ENCODE data around the gene RMRP.
A peak's percentile ranks its signal among the peaks of the same experiment; 100 is the strongest.

RMRP gene

DNA sequence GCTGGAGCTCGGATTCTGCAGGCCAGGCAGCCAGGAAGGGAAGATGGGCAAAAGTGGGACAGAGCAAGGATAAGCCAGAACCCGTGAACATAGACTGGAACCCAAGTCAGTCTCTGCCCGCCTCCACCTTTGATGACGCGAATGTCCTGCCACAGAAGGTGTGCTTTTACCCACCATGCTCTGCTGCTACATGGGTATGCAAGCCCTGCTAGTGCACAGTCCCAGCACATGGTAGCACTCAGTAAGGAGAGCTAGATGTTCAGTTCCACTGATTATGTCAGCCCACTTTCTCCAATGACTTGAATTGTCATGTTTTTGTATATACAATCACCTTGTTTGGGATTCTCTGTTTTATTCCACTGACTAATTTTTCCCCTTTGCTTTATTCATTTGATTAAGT, 28.2 kb downstream of the RMRP start:
- no peak overlapping the region for H3K4me3 ChIP-seq (ENCODE audit: low read depth, low read length)
- TF ChIP-seq, protein P1, sequence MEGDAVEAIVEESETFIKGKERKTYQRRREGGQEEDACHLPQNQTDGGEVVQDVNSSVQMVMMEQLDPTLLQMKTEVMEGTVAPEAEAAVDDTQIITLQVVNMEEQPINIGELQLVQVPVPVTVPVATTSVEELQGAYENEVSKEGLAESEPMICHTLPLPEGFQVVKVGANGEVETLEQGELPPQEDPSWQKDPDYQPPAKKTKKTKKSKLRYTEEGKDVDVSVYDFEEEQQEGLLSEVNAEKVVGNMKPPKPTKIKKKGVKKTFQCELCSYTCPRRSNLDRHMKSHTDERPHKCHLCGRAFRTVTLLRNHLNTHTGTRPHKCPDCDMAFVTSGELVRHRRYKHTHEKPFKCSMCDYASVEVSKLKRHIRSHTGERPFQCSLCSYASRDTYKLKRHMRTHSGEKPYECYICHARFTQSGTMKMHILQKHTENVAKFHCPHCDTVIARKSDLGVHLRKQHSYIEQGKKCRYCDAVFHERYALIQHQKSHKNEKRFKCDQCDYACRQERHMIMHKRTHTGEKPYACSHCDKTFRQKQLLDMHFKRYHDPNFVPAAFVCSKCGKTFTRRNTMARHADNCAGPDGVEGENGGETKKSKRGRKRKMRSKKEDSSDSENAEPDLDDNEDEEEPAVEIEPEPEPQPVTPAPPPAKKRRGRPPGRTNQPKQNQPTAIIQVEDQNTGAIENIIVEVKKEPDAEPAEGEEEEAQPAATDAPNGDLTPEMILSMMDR (conservative IDR thresholded peaks at IDR 0.05; ENCODE audit: low read depth, low read length): no peak
- no peak for DNase-seq (ENCODE audit: low read depth)

DNA sequence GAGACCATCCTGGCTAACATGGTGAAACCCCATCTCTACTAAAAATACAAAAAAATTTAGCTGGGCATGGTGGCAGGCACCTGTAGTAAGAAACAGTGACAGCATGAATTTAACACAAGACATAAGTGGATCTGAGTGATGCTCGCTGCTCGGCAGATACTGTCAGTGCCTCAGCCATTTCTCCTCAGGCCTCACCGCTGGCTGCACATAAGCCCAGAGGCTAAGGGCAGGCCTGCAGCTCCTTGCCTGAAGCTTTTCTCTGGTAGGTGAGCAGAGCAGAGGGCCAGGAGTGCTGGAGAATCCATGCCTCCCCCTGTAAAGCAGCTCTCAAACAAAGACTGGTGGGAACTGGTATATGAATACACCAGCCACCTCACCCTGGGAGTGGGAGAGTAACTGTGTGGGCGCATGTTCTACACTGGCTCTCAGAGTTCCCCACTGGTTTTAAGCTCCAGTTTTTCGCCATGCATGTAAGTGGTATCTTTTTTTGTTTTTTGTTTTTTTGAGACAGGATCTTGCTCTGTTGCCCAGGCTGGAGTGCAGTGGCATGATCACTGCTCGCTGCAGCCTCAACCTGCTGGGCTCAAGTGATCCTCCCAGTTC, 29.3 kb downstream of the RMRP start:
- DNase-seq (ENCODE audit: low read depth): no peak
- TF ChIP-seq, protein P1 (conservative IDR thresholded peaks at IDR 0.05; ENCODE audit: low read depth, low read length): no peak
- H3K4me3 ChIP-seq (ENCODE audit: low read depth, low read length): no peak overlapping the region

DNA sequence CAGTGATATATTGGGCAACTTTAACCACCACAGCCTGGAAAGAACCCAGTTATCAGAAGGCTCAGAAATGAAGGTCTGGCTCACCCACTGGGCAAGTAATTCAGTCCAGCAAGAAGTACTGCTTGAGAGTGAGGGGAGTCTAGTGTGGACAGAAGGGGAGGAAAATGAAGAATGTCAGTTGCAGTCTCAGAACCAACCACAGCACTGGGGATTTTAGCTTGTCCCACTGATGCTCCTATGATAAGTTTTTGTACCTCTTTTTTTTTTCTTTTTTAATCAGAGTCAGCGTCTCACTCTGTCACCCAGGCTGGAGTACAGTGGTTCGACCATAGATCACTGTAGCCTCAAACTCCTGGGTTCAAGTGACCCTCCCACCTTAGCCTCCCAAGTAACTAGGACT, 30.2 kb downstream of the RMRP start:
- TF ChIP-seq, protein P1 (conservative IDR thresholded peaks at IDR 0.05; ENCODE audit: low read depth, low read length): no peak
- H3K4me3 ChIP-seq (ENCODE audit: low read depth, low read length): no peak overlapping the region
- DNase-seq (ENCODE audit: low read depth): no peak

DNA sequence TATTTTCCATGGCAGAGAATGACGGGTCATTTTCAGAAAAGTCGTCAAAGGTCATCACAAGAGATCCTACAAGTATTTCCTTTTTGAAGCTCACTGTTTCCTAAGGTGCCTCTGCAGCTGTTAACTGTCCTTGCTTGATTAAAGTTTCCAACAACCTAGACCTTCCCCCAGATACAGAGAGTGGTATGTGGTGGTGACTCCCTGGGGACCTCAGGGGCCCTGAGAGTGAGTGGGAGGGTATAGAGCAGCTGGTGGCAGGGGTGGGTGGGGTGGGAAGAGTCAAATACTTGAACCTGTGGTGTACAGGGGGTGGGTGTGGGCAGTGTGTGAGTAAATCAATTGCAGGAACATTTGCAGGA, 38.0 kb downstream of the RMRP start:
- DNase-seq (ENCODE audit: low read depth): no peak
- TF ChIP-seq, protein P1 (conservative IDR thresholded peaks at IDR 0.05; ENCODE audit: low read depth, low read length): no peak
- H3K4me3 ChIP-seq (ENCODE audit: low read depth, low read length): no peak overlapping the region

DNA sequence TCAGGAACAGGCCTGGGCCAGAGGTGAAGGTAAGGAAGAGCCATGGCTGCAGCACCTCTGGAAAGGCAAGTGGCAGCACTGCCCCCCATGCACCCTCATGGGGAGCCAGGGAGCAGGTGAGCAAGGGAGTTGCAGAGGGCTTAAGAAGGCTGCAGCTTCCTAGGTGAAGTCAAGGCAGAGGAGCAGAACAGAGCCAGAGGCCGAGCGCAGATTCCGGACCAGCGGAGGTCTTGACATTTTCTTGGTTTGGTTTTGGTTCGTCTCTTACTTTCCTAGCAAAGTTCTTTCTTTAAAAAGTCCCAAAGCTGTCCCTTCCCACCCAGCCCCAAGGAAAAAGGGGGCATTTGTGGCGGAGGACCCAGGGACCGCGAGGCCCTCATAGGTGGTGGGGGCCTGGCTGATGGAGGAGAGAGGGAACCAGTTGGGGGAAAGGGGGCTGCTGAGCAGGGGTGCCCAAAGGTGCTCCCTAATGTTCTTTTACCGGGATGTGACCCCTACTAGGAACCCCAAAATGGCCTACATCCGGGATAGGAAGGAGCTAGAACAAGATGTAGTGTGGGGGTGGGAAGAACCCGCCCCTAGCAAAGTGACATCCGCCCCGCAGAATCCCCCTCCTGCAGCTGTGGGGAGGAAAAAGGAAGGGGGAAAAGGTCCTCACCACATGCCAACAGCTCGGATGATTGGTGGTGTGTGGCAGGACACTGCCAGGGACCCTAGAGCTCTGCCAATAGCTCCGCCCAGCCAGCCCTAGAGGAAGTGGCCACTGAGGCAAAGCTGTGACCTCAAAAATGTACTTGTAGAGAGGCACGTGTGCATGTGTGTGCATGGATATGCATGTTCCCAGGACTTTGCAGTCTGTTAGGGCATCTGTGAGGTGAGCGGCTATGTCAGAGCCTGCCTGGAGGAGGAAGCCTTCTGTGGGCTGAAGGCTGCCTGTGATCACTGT, 38.7 kb downstream of the RMRP start:
- H3K4me3 ChIP-seq (ENCODE audit: low read depth, low read length): no peak overlapping the region
- TF ChIP-seq, protein P1 (conservative IDR thresholded peaks at IDR 0.05; ENCODE audit: low read depth, low read length): no peak
- peak; percentile 13 for DNase-seq (ENCODE audit: low read depth)

DNA sequence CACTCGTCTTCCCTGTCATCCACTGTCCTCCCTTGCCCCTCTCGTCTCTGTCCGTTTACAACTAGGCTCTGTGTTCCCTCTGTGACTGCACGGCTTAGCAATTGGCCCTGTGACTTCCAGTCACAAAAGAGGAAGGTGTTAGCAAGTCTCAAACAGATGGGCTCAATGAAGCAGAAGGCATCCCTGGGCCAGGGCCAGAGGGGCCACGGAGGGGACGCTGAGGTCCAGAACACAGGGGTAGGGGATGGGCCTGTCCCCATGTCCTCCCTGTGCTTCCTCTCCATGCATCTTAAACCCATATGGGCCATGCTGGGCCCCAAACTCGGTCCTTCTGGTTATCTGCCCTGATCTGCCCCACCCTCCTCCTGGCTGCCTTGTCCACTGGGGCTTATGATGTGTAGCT, 39.5 kb downstream of the RMRP start, which contains the start of gene CD72:
CD72 (minus strand) TSS at position 89 of the 403 bp plus-strand sequence. CDS start 110 bp downstream, outside the sequence.
- H3K4me3 ChIP-seq (ENCODE audit: low read depth, low read length): peak within 1 kb of the TSS; percentile 39
- TF ChIP-seq, protein P1 (conservative IDR thresholded peaks at IDR 0.05; ENCODE audit: low read depth, low read length): no peak
- no peak for DNase-seq (ENCODE audit: low read depth)
